HL-60 (cell line): ENCODE data around the gene DNM3.

ENCODE experiments used
- DNase-seq, 2 experiments: peaks; one replicate each; pipeline ENCODE4 v3.0.0-alpha.2; 2010 to 2020; ENCODE audit warnings: low read depth in 1 of 2, low spot score in 1 of 2
- H3K27ac ChIP-seq: fragments of 250-450 bp; sonication (Bioruptor Pico); replicated peaks from 2 replicates; pipeline ENCODE4 v1.5.1; 2020; ENCODE audit warnings: mild to moderate bottlenecking, moderate library complexity
- H3K27me3 ChIP-seq: fragments of 250-450 bp; sonication (Bioruptor Pico); 2 replicates; pipeline ENCODE4 v1.5.1; 2021; ENCODE audit warnings: mild to moderate bottlenecking, moderate library complexity; ENCODE audit not compliant: insufficient read depth, poor library complexity, severe bottlenecking
- H3K4me3 ChIP-seq: replicated peaks from 2 replicates; pipeline ENCODE4 v1.5.1; 2011; ENCODE audit warnings: mild to moderate bottlenecking, control low read depth, low read length; ENCODE audit not compliant: insufficient read depth
- CTCF ChIP-seq: IDR thresholded peaks from one replicate; pipeline ENCODE4 v1.5.1; 2011; ENCODE audit warnings: low read length, control low read depth, inconsistent platforms; ENCODE audit not compliant: insufficient read depth
- GABPA ChIP-seq: IDR thresholded peaks from 2 replicates; pipeline ENCODE4 v1.6.1; 2012; ENCODE audit warnings: low read depth
- POLR2AphosphoS5 ChIP-seq: IDR thresholded peaks from 2 replicates; pipeline ENCODE4 v1.6.1; 2012; ENCODE audit warnings: low read depth
- REST ChIP-seq: IDR thresholded peaks from 2 replicates; pipeline ENCODE4 v1.6.1; 2012; ENCODE audit warnings: low read depth; ENCODE audit not compliant: insufficient replicate concordance
- SPI1 ChIP-seq: IDR thresholded peaks from 2 replicates; pipeline ENCODE4 v1.6.1; 2012; ENCODE audit warnings: low read depth, mild to moderate bottlenecking, borderline replicate concordance

DNM3 gene

GRCh38 chr1:171890131-171890530, 48.8 kb downstream of the DNM3 start:
- no peak for DNase-seq
- H3K4me3 ChIP-seq: no peak overlapping the region
- peaks cover 2% of the 10 kb centered on the region for H3K27me3 ChIP-seq
- no peak overlapping the region for H3K27ac ChIP-seq
- TF ChIP-seq GABPA (no peak), REST (no peak), POLR2AphosphoS5 (no peak), CTCF (no peak), SPI1 (no peak)

- Histone ChIP-seq H3K27me3 (no peaks in the 10 kb centered on the region), H3K4me3 (no peak overlapping the region), H3K27ac (no peak overlapping the region)
- DNase-seq: no peak
- TF ChIP-seq SPI1: no peak
- TF ChIP-seq CTCF: no peak
- TF ChIP-seq POLR2AphosphoS5: no peak
- TF ChIP-seq GABPA: no peak
- no peak for TF ChIP-seq REST
Observed at GRCh38 chr1:171896936-171897703, 55.8 kb downstream of the DNM3 start.

- TF ChIP-seq POLR2AphosphoS5 (no peak), SPI1 (no peak), REST (no peak), CTCF (no peak), GABPA (no peak)
- Histone ChIP-seq H3K27me3 (no peaks in the 10 kb centered on the region), H3K27ac (no peak overlapping the region), H3K4me3 (no peak overlapping the region)
- no peak for DNase-seq
Observed at GRCh38 chr1:171898941-171899340, 57.6 kb downstream of the DNM3 start.
